ENCODE data around the gene ADAM30. TPM values are rescaled to one million over a fixed set of nuclear protein-coding genes. Genes with fewer than 3 reads are reported as not detected.

Gene ADAM30
- polyA plus RNA-seq, 1 experiment: not detected

DNA sequence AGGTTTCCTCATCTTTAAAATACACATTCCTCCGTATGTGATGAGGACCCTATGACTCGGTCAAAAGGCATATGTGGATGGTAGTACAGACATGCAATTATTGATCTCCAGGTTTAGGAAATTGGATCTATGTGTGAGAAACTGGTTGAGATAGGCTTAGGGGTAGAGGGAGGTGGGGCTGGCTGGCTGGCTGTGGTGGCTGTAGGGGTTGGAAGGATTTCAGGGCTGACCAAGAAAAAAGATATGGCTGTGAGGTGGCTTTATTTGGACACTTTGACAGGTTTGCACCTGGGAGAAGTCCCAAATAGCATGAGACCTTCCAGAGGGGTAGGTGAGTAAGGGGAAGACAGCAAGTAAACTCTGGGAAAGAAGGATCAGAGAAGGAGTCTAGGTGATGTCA is 39.6 kb upstream of the ADAM30 start:
- Histone ChIP-seq H3K27me3 (ENCODE audit: control insufficient read depth, insufficient read depth, low read length) (no peaks in the 10 kb centered on the region), H3K9me3 (ENCODE audit: control insufficient read depth, insufficient read depth, low read length) (no peaks in the 10 kb centered on the region; the same call in 1 of the 2 replicates), H3K4me3 (ENCODE audit: low read depth, low read length) (no peak overlapping the region), H3K27ac (ENCODE audit: low read depth, low read length) (no peak overlapping the region)
- no peak for DNase-seq (ENCODE audit: low read depth, low spot score)
- TF ChIP-seq, protein P1, sequence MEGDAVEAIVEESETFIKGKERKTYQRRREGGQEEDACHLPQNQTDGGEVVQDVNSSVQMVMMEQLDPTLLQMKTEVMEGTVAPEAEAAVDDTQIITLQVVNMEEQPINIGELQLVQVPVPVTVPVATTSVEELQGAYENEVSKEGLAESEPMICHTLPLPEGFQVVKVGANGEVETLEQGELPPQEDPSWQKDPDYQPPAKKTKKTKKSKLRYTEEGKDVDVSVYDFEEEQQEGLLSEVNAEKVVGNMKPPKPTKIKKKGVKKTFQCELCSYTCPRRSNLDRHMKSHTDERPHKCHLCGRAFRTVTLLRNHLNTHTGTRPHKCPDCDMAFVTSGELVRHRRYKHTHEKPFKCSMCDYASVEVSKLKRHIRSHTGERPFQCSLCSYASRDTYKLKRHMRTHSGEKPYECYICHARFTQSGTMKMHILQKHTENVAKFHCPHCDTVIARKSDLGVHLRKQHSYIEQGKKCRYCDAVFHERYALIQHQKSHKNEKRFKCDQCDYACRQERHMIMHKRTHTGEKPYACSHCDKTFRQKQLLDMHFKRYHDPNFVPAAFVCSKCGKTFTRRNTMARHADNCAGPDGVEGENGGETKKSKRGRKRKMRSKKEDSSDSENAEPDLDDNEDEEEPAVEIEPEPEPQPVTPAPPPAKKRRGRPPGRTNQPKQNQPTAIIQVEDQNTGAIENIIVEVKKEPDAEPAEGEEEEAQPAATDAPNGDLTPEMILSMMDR (IDR thresholded peaks at IDR 0.05; ENCODE audit: low read depth, low read length): no peak
- CTCF ChIA-PET: interaction anchor here (1.5 to 2.8 kb wide), 2 partner anchors 13 to 32 kb away, joined by 3 to 10 read pairs; no protein-coding TSS in a partner anchor
- POLR2A ChIA-PET: no interaction called here

DNA sequence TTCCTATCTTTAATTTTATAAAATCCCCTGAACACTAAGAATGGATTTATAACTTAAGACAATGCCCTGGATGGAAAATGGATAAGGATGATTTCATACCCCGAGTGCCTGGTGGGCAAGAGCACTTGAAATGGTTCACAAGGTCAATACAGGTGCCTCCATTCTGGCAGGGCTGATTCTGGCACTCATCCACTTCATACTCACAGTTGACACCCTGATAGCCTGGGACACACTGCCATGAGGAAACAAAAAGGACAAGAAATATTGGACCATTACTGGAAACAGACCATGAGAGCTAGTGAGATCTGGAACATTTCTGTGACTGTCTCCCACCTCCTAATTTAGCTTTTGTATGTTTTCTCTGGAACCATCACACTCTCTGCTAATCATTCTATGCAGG is 39.1 kb upstream of the ADAM30 start:
- CTCF ChIA-PET: interaction anchor here (2.8 kb wide), 1 partner anchor 13 kb away, joined by 10 read pairs; no protein-coding TSS in a partner anchor
- no peak for DNase-seq (ENCODE audit: low read depth, low spot score)
- no peaks in the 10 kb centered on the region; the same call in 1 of the 2 replicates for H3K9me3 ChIP-seq (ENCODE audit: control insufficient read depth, insufficient read depth, low read length)
- TF ChIP-seq, protein P1 (IDR thresholded peaks at IDR 0.05; ENCODE audit: low read depth, low read length): no peak
- POLR2A ChIA-PET: no interaction called here
- H3K27ac ChIP-seq (ENCODE audit: low read depth, low read length): no peak overlapping the region
- no peak overlapping the region for H3K4me3 ChIP-seq (ENCODE audit: low read depth, low read length)
- H3K27me3 ChIP-seq (ENCODE audit: control insufficient read depth, insufficient read depth, low read length): no peaks in the 10 kb centered on the region

DNA sequence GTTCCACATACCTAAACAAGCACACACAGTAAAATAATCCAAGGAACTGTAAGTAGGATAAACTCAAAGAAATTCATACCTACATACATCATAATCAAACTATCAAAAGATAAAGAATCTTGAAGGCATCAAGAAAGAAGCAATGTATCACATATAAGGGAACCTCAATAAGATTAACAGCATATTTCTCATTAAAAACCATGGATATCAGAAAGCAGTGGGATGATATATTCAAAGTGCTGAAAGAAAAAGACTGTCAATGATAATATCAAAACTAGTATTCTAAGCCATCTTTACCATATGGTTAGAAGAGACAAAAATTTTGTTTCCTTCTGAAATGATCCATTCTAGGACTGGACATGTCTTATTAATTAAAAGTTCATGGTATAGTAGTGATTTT is 37.1 kb upstream of the ADAM30 start:
- CTCF ChIA-PET: interaction anchor here (2.8 kb wide), 1 partner anchor 15 kb away, joined by 10 read pairs; no protein-coding TSS in a partner anchor
- Histone ChIP-seq H3K4me3 (ENCODE audit: low read depth, low read length) (no peak overlapping the region), H3K9me3 (ENCODE audit: control insufficient read depth, insufficient read depth, low read length) (no peaks in the 10 kb centered on the region; the same call in 1 of the 2 replicates), H3K27ac (ENCODE audit: low read depth, low read length) (no peak overlapping the region), H3K27me3 (ENCODE audit: control insufficient read depth, insufficient read depth, low read length) (no peaks in the 10 kb centered on the region)
- TF ChIP-seq, protein P1 (IDR thresholded peaks at IDR 0.05; ENCODE audit: low read depth, low read length): no peak
- no peak for DNase-seq (ENCODE audit: low read depth, low spot score)
- POLR2A ChIA-PET: no interaction called here

DNA sequence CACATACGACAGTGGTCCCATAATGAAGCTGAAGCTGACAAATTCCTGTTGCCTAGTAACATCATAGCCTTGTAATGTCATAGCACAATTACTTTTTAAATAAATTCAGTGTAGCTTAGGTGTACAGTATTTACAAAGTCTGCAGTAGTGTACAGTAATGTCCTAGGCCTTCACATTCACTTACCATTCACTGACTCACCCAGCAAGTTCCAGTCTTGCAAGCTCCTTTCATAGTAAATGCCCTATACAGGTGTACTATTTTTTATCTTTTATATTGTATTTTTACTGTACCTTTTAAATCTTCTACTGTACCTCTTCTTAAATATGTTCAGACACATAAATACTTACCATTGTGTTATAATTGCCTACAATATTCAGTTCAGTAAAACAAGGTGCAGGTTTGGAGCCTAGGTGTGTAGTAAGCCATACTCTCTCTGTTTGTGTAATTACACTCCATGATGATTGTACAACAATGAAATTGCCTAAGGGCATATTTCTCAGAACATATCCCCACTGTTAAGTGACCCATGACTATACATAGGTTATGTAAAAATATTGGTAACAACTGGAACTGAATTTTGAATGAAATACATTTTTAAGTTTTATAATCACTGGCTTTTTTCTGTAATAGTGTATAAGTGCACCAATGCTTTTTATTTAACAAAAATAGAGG is 33.5 kb upstream of the ADAM30 start:
- ChIA-PET CTCF (no interaction called here), POLR2A (no interaction called here)
- Histone ChIP-seq H3K4me3 (ENCODE audit: low read depth, low read length) (no peak overlapping the region), H3K27ac (ENCODE audit: low read depth, low read length) (no peak overlapping the region), H3K27me3 (ENCODE audit: control insufficient read depth, insufficient read depth, low read length) (no peaks in the 10 kb centered on the region), H3K9me3 (ENCODE audit: control insufficient read depth, insufficient read depth, low read length) (no peaks in the 10 kb centered on the region; the same call in 1 of the 2 replicates)
- no peak for DNase-seq (ENCODE audit: low read depth, low spot score)
- TF ChIP-seq, protein P1 (IDR thresholded peaks at IDR 0.05; ENCODE audit: low read depth, low read length): no peak

DNA sequence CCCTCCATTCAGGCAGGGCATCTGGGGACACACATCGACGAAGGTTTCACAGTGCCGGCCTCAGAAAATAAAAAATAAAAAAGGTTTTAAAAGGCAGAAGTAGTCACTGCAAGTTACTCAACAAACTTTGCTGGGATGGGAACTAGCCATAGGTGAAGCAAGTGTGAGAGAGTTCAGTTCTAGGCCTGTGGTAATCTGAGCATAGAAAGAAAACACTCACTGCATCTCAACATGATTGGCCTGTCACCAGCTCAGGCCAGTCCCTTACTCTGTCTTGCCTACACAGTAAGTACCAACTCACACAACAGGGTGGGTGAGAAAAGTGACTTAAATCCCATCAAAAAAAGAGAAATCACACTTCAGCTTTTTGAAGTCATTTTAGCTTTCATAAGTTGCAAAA is 30.2 kb upstream of the ADAM30 start:
- Histone ChIP-seq H3K27me3 (ENCODE audit: control insufficient read depth, insufficient read depth, low read length) (no peaks in the 10 kb centered on the region), H3K9me3 (ENCODE audit: control insufficient read depth, insufficient read depth, low read length) (no peaks in the 10 kb centered on the region), H3K4me3 (ENCODE audit: low read depth, low read length) (no peak overlapping the region), H3K27ac (ENCODE audit: low read depth, low read length) (no peak overlapping the region)
- no peak for DNase-seq (ENCODE audit: low read depth, low spot score)
- CTCF ChIA-PET: interaction anchor here (1.2 to 1.6 kb wide), 3 partner anchors 22 to 56 kb away, joined by 3 to 6 read pairs (median 5); no protein-coding TSS in a partner anchor
- POLR2A ChIA-PET: no interaction called here
- TF ChIP-seq, protein P1 (IDR thresholded peaks at IDR 0.05; ENCODE audit: low read depth, low read length): no peak

Data from AG04450 (cell line).